GM23338 (cell line): ENCODE measurements around the gene EMCN.

Experiments
- JUNB ChIP-seq: IDR thresholded peaks from one replicate; pipeline ENCODE4 v1.6.1; 2016; ENCODE audit warnings: antibody characterized with exemption; ENCODE audit not compliant: unreplicated experiment
- POLR2AphosphoS5 ChIP-seq: IDR thresholded peaks from 2 replicates; pipeline ENCODE4 v1.6.1; 2016; ENCODE audit warnings: antibody characterized with exemption, low read depth
- TF ChIP-seq, protein P1 (sequence below), 2 experiments: fragments of 200-600 bp in 1 of 2; sonication (generic) in 1 of 2; conservative IDR thresholded peaks; 2 replicates each; pipeline versions ENCODE4 v1.5.1 to v1.6.1; 2016 to 2017; ENCODE audit warnings: antibody characterized with exemption in 2 of 2, low read depth in 2 of 2, mild to moderate bottlenecking in 2 of 2, moderate library complexity in 1 of 2

DNA sequence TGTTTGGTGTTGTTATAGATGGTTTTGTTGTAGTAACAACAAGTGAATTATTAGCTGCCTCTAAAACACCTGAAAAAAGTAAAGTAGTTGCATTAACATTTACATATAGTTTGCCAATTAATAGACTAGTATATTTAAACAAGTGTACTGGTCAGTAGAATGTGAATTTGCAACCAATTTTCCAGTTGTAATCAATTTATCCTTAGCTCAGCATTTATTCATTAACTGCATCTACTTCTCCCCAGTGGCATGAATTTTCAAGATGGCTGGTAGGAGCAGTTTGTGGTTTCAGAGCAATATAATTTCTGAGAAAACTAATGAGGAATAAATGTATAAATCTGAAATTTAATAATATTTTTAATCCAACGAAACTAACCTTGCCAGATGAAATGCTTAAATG, 37.9 kb downstream of the EMCN start:
- TF ChIP-seq, protein P1, sequence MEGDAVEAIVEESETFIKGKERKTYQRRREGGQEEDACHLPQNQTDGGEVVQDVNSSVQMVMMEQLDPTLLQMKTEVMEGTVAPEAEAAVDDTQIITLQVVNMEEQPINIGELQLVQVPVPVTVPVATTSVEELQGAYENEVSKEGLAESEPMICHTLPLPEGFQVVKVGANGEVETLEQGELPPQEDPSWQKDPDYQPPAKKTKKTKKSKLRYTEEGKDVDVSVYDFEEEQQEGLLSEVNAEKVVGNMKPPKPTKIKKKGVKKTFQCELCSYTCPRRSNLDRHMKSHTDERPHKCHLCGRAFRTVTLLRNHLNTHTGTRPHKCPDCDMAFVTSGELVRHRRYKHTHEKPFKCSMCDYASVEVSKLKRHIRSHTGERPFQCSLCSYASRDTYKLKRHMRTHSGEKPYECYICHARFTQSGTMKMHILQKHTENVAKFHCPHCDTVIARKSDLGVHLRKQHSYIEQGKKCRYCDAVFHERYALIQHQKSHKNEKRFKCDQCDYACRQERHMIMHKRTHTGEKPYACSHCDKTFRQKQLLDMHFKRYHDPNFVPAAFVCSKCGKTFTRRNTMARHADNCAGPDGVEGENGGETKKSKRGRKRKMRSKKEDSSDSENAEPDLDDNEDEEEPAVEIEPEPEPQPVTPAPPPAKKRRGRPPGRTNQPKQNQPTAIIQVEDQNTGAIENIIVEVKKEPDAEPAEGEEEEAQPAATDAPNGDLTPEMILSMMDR (conservative IDR thresholded peaks at IDR 0.05; ENCODE audit: low read depth in 2 of 2), result no peak
- no peak for TF ChIP-seq POLR2AphosphoS5
- no peak for TF ChIP-seq JUNB
